Panc1 (cell line): ENCODE measurements around the gene HACD3.

ENCODE experiments used
- POLR2AphosphoS5 ChIP-seq: IDR thresholded peaks from 2 replicates; pipeline ENCODE4 v1.6.1; 2012; ENCODE audit warnings: mild to moderate bottlenecking, low read depth, low read length, moderate library complexity
- SIN3A ChIP-seq: IDR thresholded peaks from 2 replicates; pipeline ENCODE4 v1.6.1; 2012; ENCODE audit warnings: low read depth, mild to moderate bottlenecking, low read length, moderate library complexity, borderline replicate concordance; ENCODE audit not compliant: insufficient read depth
- TF ChIP-seq, protein P1 (sequence below): fragments of 450-650 bp; IDR thresholded peaks from 2 replicates; pipeline ENCODE4 v1.5.1; 2017; ENCODE audit warnings: mild to moderate bottlenecking

DNA sequence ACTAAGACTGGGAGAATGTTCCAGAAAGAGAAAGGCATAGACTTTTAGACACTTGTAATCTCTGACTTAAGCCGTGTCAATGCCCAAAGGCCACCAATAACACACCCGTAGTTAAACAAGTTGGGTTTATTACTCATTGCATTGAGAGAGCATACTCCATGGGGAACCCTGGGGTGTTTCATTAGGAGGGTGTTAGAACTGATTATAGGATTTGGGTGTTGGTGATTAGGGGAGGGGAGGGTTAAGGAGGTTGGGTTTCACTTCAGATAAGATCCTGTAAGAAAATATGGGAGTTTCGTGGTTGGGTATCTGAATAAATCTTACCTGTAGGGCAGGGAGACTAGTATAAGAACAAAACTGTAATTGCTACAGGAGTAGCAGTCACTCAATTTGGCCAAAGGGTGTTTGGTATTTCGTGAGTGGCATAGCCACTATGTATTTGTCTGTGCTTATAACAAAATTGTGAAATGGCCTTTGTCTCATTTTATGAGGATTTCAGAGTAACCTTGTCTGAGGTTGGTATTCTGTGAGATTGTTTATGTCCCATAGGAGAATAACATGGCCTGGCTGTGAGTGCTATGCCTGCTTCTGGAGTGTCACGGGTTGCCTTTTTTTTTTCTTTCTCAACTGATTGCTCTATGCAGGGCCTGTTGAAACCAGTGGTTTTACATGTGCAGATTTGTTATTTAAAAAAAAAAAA is 2.9 kb downstream of the HACD3 start:
- TF ChIP-seq, protein P1, sequence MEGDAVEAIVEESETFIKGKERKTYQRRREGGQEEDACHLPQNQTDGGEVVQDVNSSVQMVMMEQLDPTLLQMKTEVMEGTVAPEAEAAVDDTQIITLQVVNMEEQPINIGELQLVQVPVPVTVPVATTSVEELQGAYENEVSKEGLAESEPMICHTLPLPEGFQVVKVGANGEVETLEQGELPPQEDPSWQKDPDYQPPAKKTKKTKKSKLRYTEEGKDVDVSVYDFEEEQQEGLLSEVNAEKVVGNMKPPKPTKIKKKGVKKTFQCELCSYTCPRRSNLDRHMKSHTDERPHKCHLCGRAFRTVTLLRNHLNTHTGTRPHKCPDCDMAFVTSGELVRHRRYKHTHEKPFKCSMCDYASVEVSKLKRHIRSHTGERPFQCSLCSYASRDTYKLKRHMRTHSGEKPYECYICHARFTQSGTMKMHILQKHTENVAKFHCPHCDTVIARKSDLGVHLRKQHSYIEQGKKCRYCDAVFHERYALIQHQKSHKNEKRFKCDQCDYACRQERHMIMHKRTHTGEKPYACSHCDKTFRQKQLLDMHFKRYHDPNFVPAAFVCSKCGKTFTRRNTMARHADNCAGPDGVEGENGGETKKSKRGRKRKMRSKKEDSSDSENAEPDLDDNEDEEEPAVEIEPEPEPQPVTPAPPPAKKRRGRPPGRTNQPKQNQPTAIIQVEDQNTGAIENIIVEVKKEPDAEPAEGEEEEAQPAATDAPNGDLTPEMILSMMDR, result no peak
- TF ChIP-seq POLR2AphosphoS5, result no peak
- TF ChIP-seq SIN3A, result no peak
